SHP77 (cell line): ENCODE data around the gene PLS1.
A peak's percentile ranks its signal among the peaks of the same experiment; 100 is the strongest.
"Not testable (repeated sequence)": the region's sequence is repeated elsewhere in the genome, so short reads cannot be mapped to it uniquely, and the experiment has no call there.

ENCODE experiments used
- DNase-seq, 2 experiments: peaks; one replicate each; lab custom pipeline; 2025; lab: John Stamatoyannopoulos, UW

The PLS1 gene, protein sequence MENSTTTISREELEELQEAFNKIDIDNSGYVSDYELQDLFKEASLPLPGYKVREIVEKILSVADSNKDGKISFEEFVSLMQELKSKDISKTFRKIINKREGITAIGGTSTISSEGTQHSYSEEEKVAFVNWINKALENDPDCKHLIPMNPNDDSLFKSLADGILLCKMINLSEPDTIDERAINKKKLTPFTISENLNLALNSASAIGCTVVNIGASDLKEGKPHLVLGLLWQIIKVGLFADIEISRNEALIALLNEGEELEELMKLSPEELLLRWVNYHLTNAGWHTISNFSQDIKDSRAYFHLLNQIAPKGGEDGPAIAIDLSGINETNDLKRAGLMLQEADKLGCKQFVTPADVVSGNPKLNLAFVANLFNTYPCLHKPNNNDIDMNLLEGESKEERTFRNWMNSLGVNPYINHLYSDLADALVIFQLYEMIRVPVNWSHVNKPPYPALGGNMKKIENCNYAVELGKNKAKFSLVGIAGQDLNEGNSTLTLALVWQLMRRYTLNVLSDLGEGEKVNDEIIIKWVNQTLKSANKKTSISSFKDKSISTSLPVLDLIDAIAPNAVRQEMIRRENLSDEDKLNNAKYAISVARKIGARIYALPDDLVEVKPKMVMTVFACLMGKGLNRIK

DNA sequence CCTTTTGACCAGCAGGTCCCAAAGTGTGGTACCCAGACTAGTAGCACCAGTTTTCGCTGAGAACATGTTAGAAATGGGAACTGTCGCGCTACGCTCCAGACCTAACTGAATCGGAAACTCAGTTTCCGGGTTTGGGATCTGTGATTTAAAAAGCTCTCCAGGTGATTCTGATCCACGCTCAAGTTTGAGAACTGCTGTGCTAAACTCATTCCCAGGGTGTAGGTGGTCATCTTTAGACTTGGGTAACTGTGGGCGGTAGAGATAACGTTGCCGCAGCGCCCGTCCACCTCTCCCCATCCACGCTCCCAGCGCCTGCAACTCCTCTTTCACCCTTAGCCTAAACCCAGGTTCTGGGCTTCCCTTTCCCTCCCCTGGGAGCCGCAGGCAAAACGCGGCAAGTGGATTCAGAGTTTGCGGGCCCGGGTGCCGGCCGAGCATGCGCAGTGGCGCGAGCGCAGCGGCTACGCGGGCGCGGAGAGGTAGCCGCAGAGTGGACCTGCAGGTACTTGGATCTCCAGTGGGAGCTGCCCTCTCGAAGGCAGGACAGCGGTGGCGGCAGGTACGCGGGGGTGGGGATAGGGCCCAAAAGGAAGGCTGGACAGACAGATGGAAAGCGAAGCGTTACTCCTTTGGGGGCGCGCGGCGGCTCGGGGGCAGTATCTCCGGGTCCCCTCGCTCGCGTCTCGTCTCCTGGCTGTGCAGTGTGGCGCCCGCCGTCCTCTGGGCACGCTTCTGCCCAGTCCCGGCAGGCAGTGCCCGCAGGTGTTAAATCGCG is at the start of gene PLS1:
Gene PLS1, plus strand, starts transcription at position 443 of the 775 bp plus-strand sequence. CDS start 67,845 bp downstream, outside the sequence.
- DNase-seq: peak; percentile 78 to 82

DNA sequence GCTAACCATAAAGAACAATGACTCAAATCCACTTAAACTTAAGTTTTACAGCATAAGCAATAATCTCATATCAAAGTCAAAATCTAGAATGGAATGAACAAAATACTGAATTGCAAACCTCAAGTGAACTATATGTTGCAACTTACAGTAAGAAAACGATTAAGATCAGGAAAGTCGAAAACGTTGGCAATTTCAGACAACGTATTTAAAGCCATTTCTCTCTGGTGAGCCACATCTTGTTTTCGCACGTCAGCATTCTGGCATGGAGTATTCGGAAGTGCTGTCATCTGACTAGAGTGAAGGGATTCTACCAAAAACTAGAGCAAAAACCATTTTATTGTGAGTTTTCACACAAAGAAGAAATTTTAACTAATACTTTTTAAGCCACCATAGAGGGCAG is 46.2 kb upstream of the PLS1 start:
- no peak for DNase-seq

DNA sequence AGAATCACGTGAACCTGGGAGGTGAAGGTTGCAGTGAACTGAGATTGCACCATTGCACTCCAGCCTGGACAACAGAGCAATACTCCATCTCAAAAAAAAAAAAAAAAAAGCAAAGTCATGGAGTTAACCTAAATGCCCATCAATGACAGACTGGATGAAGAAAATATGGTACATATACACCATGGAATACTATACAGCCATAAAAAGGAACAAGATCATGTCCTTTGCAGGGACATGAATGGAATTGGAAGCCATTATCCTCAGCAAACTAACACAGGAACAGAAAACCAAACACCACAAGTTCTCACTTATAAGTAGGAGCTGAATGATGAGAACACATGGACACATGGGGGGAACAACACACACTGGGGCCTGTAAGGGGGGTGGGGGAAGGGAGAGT is 43.6 kb upstream of the PLS1 start:
- not testable (repeated sequence) for DNase-seq

DNA sequence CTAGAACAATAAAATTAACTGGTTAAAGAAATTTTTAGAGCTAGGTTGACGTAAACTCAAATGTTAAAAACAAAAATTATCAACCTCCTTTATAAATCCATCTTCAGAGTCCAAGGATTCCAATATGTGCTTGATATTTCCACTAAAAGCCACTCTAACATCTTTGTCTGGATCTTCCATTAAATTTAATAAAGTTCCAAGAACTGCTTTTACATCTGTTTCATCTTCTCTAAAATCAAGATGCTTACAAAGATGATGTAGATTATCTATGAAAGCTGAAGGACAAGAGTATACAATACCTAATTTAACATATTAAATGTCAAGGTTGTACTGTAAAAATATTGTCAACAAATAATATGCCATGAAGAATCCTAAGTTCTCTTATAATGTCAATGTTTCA is 42.5 kb upstream of the PLS1 start:
- no peak for DNase-seq

DNA sequence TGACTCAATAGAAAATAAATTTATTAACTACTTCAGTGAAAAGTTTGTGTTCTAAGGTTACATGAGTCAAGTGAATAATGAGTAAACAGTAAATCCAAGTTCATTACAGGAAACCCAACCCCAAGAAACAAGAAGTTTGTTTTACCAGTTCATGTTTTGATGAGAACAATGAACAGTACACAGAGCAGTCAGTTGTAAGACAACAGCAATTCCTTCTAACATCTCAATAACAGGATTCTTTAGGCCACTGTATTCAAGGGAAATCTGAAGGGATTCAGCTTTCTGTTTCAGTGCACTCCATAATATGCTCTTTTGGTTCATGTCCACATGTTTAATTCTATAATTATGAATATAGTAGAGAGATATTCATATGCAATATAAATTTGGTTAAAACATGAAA is 36.1 kb upstream of the PLS1 start:
- DNase-seq: no peak

DNA sequence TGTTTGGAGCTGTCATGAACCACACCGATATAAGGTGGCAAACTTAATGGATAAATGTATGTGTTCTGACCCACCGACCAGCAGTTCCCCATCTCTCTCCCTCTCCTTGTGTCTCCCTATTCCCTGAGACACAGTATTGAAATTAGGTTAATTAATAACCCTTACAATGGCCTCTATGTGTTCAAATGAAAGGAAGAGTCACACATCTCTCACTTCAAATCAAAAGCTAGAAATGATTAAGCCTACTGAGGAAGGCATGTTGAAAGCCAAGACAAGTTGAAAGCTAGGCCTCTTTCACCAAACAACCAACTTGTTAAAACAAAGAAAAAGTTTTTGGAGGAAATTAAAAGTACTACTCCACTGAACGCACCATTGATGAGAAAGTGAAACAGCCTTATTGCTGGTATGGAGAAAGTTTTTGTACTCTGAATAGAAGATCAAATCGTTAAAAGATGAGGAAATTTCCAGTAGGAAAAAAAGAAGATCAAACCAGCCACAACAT is 32.6 kb upstream of the PLS1 start:
- DNase-seq: no peak

DNA sequence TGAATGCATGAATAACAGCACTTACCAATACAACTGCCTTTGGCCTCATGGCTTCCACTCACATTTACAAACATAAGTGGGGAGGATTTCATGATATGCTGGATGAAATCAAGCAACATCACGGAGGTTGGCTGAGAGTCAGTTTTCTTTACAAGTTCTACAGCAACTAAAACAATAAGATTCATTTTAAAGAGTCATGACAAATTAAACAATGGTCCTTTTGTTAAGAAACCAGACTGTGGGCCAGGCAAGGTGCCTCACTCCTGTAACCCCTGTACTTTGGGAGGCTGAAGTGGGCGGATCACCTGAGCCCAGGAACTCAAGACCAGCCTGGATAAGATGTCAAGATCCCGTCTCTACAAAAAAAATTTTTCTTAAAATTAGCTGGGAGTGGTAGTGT is 30.1 kb upstream of the PLS1 start:
- DNase-seq: no peak

DNA sequence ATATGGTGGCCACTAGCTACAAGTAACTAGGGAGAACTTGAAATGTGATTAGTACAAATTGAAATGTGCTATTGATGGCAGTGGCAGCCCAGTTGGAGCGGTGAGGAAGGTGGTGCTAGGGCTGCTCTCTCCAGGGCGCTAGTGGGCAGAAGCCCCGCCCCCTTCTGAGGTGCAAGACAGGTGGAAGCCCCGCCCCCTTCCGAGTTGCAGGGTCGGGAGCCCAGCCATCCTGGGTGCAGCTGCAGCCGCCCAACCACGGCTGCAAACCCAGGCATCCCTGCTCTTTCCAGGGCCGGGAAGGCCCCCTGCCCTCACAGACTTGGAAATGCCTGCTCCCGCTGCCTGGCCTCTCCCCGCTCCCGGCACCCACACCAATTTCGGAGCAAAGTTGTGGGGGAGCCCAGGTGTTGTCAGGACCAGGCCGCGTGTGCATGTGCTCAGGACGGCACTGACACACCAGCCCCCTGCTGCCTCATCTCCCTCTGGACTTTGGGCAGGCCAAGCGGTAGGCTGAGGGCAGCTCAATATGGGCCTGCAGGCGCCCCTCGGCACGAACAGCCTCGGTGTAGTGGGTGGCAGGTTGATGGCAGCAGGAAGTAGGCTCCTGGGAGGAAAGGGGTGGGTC is 27.7 kb upstream of the PLS1 start:
- DNase-seq: no peak

DNA sequence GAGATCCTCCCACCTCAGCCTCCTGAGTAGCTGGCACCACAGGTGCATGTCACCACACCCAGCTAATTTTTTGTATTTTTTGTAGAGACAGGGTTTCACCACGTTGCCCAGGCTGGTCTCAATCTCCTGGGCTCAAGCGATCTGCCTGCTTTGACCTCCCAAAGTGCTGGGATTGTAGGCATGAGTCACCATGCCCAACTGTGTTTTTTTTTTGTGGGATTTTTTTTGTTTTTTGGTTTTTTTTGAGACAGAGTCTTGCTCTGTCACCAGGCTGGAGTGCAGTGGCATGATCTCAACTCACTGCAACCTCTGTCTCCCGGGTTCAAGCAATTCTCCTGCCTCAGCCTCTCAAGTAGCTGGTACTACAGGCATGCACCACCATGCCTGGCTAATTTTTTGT is 26.8 kb upstream of the PLS1 start:
- DNase-seq: not testable (repeated sequence)

DNA sequence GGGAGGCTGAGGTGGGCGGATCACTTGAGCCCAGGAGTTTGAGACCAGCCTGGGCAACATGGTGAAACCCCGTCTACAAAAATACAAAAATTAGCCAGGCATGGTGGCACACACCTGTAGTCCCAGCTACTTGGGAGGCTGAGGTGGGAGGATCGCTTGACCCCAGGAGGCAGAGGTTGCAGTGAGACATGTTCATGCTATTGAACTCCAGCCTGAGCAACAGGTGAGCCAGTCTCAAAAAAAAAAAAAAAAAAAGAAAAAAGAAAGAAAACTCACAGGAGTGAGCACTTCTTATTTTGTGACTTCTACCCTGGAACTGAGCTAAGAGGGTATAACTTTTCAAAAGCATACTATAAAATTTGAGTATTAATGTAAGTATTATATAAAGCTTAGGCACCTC is 22.0 kb upstream of the PLS1 start:
- DNase-seq: not testable (repeated sequence)

DNA sequence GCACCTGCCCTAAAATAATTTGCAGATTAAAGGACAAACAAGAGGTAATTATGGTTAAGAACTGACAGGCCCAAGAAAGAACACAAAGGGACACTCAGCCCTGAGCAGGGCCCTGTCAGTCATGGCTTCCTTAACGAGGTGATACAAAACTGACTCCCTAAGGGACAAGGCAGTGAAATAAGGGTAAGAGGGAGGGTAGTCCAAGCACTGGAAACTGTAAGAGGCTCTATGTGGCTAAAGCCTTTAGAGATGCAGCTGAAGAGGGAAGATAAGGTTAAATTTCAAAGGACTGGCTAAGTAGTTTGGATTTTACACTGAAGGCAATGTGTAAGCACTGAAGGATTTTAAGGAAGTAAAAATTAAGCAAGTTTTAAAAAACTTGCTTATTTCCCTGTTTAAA is 21.5 kb upstream of the PLS1 start:
- no peak for DNase-seq

DNA sequence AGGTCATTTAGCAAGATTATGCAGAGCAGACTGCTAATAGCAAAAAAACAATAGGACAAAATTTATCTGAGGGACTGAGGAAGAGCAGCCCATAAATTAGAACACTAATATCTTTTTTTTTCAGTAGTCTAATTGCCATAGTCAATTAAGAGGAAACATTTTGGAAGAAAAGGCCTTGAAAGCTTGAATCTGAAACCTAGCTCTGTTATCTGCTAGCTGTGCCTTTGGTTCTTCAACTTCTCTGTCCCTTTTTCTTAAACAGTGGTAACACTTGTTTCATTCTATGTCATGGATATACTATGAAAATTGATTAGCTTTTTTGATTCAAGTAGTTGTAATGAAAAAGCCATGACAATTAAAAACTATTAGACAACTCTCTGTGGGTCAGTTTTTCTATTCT is 19.4 kb upstream of the PLS1 start:
- DNase-seq: no peak

DNA sequence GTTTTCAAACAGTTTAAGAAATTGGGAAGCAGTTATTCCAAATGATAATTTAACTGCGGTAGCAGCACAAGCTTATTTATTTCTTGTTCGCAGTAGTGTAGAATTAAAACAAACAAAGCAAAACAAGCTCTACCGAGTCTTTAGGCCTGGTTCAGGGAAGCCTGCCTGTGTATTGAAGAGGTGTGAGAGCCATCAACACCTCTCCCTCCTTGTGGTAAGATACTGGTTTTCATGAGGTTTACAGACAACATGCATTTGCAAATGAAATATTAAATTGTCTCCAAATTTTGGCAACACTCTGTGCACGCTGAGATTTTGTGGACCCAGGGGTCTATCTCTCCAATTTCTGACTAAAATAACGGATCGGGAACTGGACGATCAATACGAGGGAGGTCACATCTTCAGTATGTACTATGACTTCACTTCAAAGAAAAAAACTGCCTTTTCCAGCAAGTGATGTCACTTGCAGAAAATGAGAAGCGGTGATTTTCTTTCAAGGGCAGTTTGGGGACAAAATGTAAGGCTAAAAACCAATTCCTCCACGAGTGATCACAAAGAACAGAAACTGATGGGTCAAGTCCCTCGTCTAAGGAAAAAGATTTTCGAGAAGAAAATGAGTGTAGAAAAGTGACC is 18.4 kb upstream of the PLS1 start:
- no peak for DNase-seq

DNA sequence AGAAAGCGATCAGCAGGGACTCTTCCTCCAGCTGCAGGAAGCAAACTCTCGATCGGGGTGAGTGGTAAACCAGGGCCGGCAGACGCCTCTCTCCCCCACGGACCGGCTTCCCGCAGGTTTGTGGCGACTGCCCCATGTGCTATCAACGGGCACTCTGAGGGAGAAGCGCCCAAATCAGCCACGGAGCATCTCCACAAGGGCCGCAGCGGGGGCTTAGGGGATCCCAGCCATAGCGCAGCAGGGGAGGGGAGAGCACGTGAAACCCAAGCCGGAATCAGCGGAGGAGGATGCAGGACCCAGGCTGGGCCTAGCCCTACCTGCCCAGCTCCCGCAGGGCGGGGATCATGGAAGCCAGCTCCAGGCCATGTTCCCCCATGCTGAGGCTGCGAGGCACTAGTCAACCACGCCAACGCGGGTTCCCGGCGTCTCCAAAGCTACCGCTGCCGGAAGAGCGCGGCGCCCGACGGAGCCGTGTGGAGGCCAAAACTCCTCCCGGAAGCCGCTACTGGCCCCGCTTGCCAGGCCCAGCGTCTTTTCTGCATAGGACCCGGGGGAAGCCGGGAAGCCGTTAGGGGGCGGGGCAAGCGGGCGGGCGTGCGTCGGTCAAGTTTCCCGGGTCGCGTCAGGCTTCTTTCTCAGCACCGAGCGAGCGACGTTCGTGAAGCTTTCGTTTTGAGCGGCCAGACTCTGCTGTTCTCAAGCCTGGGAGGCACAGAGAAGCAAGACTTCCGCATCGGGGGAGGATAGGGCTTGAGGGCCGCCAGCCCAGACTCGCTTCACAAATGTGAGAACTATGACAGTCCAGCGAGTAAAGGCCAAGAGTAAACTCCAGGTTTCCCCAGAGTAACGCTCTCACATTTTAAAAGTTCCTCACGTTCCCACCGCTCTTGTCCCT is 17.6 kb upstream of the PLS1 start, which contains the start of gene ATR:
Gene ATR, minus strand, starts transcription at position 405 of the 895 bp plus-strand sequence. Its CDS starts 29 bp downstream, at position 376.
- DNase-seq: peak; percentile 95 to 96

DNA sequence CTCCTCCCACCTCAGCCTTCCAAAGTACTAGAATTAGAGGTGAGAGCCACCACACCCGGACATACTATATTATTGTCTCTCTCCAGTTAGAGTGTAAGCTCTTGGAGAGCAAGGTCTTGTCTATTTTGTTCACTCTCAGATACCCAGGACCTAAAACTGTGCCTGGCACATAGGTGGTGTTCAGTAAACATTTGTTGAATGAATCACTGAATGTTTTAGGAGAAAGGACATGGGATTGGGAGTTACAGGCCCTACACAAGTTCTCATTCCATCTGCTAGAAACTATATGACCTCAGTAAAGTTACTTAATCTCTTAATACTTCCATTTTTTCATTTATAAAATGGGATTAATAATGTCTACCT is 16.2 kb upstream of the PLS1 start:
- no peak for DNase-seq

DNA sequence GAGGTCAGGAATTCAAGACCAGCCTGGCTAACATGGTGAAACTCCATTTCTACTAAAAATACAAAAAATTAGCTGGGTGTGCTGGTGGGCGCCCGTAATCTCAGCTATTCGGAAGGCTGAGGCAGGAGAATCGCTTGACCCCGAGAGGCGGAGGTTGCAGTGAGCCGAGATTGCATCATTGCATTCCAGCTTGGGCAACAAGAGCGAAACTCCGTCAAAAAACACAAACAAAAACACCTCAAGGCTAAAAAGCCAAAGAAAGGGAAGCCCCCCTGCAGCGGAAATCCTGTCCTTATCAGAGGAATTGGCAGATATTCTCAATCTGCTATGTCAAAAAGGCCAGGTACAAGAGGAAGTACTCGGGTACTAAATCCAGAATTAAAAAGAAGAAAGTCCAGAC is 15.1 kb upstream of the PLS1 start:
- not testable (repeated sequence) for DNase-seq

DNA sequence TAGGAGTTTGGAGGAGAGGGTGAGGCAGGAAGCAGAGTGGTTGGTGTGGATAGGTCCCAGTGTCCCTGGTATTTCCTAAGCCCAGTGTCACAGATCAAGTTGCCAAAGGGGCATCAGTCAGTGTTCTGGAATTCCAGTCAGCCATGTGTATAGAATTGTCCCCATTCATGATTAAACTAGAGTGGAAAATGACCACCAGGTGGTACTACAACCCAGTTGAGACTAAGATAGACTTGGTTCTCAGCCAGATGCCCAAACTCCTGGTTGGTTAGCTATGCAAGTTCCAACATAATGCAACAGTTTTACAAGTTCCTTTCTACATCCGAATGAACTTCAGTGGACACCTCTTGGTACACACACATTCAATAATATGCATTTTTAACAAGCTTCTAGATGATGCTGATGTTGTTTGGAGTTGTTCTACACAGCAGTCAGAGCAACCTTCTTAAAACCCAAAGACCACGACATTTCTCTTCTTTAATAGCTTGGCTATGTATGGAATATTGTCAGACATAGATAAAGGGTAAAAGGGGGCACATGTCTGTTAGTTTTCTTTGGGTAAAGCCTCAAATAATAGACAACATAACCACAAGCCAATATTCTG is 9.3 kb upstream of the PLS1 start:
- peak; percentile 62 to 65 for DNase-seq

DNA sequence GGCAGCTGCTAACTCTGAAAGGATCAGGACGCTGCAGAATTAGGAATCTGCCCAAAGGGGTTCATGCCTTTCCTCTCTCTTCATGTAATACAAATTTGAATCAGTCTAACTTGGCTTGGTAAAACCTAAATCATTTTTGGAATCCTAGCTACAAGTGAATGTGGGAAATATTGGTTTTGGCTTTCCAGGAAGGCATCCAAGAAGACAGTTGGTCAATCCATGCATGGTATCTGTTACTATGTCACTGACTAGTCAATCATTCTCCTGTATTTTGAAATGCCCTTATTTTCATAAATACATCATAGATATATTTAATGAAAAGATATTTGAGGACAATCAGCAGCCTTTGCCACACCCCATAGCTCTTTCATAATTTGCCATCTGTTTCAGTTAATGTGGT is 7.5 kb upstream of the PLS1 start:
- no peak for DNase-seq

DNA sequence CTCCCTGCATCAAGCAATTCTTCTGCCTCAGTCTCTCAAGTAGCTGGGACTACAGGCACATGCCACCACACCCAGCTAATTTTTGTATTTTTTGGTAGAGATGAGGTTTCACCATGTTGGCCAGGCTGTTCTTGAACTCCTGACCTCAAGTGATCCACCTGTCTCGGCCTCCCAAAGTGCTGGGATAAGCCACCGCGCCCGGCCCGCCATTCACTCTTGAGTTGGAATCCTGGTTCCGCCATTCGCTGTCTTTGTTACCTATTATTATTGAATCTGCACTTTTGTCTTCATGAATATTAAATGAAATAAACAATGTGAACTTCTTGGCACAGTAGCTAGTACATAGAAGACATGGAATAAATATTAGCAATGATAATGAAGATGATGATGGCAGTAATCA is 3.9 kb upstream of the PLS1 start:
- not testable (repeated sequence) for DNase-seq

DNA sequence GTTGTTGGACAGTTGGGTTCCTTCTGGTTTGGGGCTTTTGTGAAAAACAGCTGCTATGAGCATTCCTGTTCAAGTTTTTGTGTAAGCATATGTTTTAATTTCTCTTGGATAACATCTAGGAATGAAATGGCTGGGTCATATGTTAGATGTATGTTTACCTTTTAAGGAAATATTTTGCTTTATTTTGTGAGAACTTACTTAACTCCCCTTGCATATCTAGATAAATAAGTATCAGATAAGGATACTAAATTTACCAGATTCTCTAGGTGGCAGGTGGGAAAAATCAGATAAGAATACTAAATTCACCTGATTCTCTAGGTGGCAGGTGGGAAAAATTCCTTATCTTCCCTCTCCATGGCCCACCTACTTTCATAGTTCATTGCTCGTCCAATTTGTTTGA is 1.1 kb upstream of the PLS1 start:
- DNase-seq: no peak
